ENCODE data around the gene RELA. TPM values are rescaled to one million over a fixed set of nuclear protein-coding genes. Genes with fewer than 3 reads are reported as not detected.
A peak's percentile ranks its signal among the peaks of the same experiment; 100 is the strongest.

Gene RELA
- polyA plus RNA-seq, 3 donors = 21.3 to 67.9 (median 30.9) TPM

DNA sequence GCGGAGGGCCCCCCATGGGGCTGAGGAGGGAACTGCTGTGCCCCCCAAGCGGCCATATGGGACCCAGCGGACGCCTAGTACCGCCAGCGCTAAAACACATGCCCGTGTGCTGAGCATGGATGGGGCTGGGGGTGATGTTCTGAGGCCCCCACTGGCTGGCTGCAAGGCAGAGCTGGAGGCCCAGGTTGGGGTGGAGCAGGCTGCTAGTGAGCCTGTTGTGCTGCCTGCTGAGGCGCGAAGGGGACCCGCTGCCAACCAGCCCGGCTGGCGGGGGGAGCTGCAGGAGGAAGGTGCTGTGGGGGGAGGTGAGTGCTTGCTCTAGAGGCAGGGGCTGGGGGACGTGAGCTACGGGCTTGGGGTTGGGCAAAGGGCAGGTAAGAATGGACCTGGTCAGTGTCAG is 44.0 kb downstream of the RELA start:
- no peak overlapping the region for H2AFZ ChIP-seq (ENCODE audit: insufficient read depth, low read depth, low read length, poor library complexity, severe bottlenecking)
- H3K9ac ChIP-seq (ENCODE audit: insufficient read depth, low read length, poor library complexity, severe bottlenecking) = no peak overlapping the region
- TF ChIP-seq, protein P1, sequence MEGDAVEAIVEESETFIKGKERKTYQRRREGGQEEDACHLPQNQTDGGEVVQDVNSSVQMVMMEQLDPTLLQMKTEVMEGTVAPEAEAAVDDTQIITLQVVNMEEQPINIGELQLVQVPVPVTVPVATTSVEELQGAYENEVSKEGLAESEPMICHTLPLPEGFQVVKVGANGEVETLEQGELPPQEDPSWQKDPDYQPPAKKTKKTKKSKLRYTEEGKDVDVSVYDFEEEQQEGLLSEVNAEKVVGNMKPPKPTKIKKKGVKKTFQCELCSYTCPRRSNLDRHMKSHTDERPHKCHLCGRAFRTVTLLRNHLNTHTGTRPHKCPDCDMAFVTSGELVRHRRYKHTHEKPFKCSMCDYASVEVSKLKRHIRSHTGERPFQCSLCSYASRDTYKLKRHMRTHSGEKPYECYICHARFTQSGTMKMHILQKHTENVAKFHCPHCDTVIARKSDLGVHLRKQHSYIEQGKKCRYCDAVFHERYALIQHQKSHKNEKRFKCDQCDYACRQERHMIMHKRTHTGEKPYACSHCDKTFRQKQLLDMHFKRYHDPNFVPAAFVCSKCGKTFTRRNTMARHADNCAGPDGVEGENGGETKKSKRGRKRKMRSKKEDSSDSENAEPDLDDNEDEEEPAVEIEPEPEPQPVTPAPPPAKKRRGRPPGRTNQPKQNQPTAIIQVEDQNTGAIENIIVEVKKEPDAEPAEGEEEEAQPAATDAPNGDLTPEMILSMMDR (IDR thresholded peaks at IDR 0.05) = no peak
- peaks cover 65 to 68% of the 10 kb centered on the region in 2 donors for H3K36me3 ChIP-seq (replicated peaks in 1 of 2; ENCODE audit: control insufficient read depth in 1 of 2, insufficient read depth in 2 of 2, low read length in 2 of 2)
- Mint-ChIP-seq H3K27ac (no peak overlapping the region), H3K9me3 (peaks cover 0 to 1% (median 0%) of the 10 kb centered on the region in 7 donors), H3K36me3 (peaks cover 45 to 75% of the 10 kb centered on the region in 2 donors), H3K27me3 (ENCODE audit: low read depth in 3 of 3) (no peaks in the 10 kb centered on the region), H3K4me3 (no peak overlapping the region), H3K4me1 (peaks cover 13% of the 10 kb centered on the region)
- no peaks in the 10 kb centered on the region for H3K27me3 ChIP-seq (ENCODE audit: control insufficient read depth in 2 of 2, insufficient read depth in 2 of 2, low read length in 2 of 2)
- no peak overlapping the region for H3K4me3 ChIP-seq (replicated peaks in 1 of 3; ENCODE audit: low read depth in 2 of 3, low read length in 3 of 3)
- no peak for DNase-seq
- intact Hi-C loops (cut with micrococcal nuclease) = loop anchor here (5.0 to 10.0 kb wide), 2 partner anchors 34 to 74 kb away; no protein-coding TSS in a partner anchor
- H4K20me1 ChIP-seq (ENCODE audit: insufficient read depth, low read length) = peaks cover 77% of the 10 kb centered on the region
- no peak overlapping the region for H3K4me2 ChIP-seq (replicated peaks; ENCODE audit: extremely low read depth, low read length, poor library complexity, severe bottlenecking)
- H3K4me1 ChIP-seq (ENCODE audit: control insufficient read depth in 1 of 2, insufficient read depth in 2 of 2, low read length in 2 of 2) = peaks cover 12 to 22% of the 10 kb centered on the region in 2 donors
- WGBS (ENCODE audit: insufficient coverage) = 96% methylated on average over 9 of the region's 14 CpGs
- H3K9me3 ChIP-seq (replicated peaks in 1 of 2; ENCODE audit: control insufficient read depth in 1 of 2, insufficient read depth in 1 of 2, low read length in 2 of 2) = no peaks in the 10 kb centered on the region
- H3K79me2 ChIP-seq (ENCODE audit: insufficient read depth, low read length) = peaks cover 63% of the 10 kb centered on the region
- no peak overlapping the region for H3K27ac ChIP-seq (ENCODE audit: low read depth in 1 of 2, low read length in 2 of 2)

DNA sequence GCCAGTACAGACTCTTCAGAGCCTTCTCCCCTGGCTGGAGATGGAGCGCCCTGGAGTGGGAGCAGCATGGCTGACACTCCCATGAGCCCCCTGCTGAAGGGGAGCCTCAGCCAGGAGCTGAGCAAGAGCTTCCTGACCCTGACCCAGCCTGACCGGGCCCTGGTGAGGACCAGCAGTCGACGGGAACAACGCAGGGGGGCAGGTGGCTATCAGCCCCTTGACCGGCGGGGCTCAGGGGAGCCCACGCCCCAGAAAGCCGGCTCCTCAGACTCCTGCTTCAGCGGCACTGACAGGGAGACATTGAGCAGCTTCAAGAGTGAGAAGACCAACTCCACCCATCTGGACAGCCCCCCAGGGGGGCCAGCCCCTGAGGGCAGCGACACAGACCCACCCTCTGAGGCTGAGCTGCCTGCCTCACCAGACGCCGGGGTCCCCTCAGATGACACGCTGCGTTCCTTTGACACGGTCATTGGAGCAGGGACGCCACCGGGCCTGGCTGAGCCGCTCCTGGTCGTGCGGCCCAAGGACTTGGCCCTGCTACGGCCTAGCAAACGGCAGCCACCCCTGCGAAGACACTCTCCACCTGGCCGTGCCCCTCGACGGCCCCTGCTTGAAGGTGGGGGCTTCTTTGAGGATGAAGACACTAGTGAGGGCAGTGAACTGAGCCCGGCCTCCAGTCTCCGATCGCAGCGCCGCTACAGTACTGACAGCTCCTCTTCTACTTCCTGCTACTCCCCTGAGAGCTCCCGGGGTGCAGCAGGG is 44.5 kb downstream of the RELA start:
- TF ChIP-seq, protein P1 (IDR thresholded peaks at IDR 0.05) = no peak
- Histone ChIP-seq H3K79me2 (ENCODE audit: insufficient read depth, low read length) (peaks cover 69% of the 10 kb centered on the region), H3K4me3 (replicated peaks in 1 of 3; ENCODE audit: low read depth in 2 of 3, low read length in 3 of 3) (no peak overlapping the region), H3K27ac (ENCODE audit: low read depth in 1 of 2, low read length in 2 of 2) (no peak overlapping the region), H2AFZ (ENCODE audit: insufficient read depth, low read depth, low read length, poor library complexity, severe bottlenecking) (no peak overlapping the region), H3K36me3 (replicated peaks in 1 of 2; ENCODE audit: control insufficient read depth in 1 of 2, insufficient read depth in 2 of 2, low read length in 2 of 2) (peaks cover 59 to 62% of the 10 kb centered on the region in 2 donors), H4K20me1 (ENCODE audit: insufficient read depth, low read length) (peaks cover 77% of the 10 kb centered on the region), H3K9me3 (replicated peaks in 1 of 2; ENCODE audit: control insufficient read depth in 1 of 2, insufficient read depth in 1 of 2, low read length in 2 of 2) (no peaks in the 10 kb centered on the region), H3K9ac (ENCODE audit: insufficient read depth, low read length, poor library complexity, severe bottlenecking) (no peak overlapping the region), H3K27me3 (ENCODE audit: control insufficient read depth in 2 of 2, insufficient read depth in 2 of 2, low read length in 2 of 2) (no peaks in the 10 kb centered on the region), H3K4me1 (ENCODE audit: control insufficient read depth in 1 of 2, insufficient read depth in 2 of 2, low read length in 2 of 2) (peaks cover 14 to 26% of the 10 kb centered on the region in 2 donors), H3K4me2 (replicated peaks; ENCODE audit: extremely low read depth, low read length, poor library complexity, severe bottlenecking) (no peak overlapping the region)
- no peaks in the 10 kb centered on the region for H3K27me3 Mint-ChIP-seq (ENCODE audit: low read depth in 3 of 3)
- intact Hi-C loops (cut with micrococcal nuclease) = loop anchor here (5.0 to 10.0 kb wide), 2 partner anchors 34 to 73 kb away; no protein-coding TSS in a partner anchor
- peaks cover 42 to 70% of the 10 kb centered on the region in 2 donors for H3K36me3 Mint-ChIP-seq
- peaks cover 0 to 1% (median 0%) of the 10 kb centered on the region in 7 donors for H3K9me3 Mint-ChIP-seq
- H3K4me1 Mint-ChIP-seq = peaks cover 15% of the 10 kb centered on the region
- H3K27ac Mint-ChIP-seq = peak overlapping the region in 1 of 7 donors; percentile 54
- WGBS (ENCODE audit: insufficient coverage) = 98% methylated on average over 29 of the region's 33 CpGs
- DNase-seq = no peak
- no peak overlapping the region for H3K4me3 Mint-ChIP-seq

Data from CD14-positive monocyte (primary cell).